HG03039 (cell line): ENCODE results near the gene UBR1.
"Not testable (repeated sequence)": the region's sequence is repeated elsewhere in the genome, so short reads cannot be mapped to it uniquely, and the experiment has no call there.

Source experiments
- ATAC-seq: cut with Tn5 transposase; IDR thresholded peaks from one replicate; pipeline ENCODE4 v1.9.1; 2021; ENCODE audit warnings: mild to moderate bottlenecking, moderate library complexity; ENCODE audit not compliant: unreplicated experiment

The UBR1 gene

GRCh38 chr15:42919308-42919707 is 186.5 kb downstream of the UBR1 start:
- no peak for ATAC-seq

- ATAC-seq, result no peak
Measured at GRCh38 chr15:42918047-42918446, 187.8 kb downstream of the UBR1 start.

GRCh38 chr15:42915654-42916315 is 190.1 kb downstream of the UBR1 start:
- no peak for ATAC-seq

GRCh38 chr15:42914728-42915497 is 190.9 kb downstream of the UBR1 start:
- ATAC-seq, result no peak

- no peak for ATAC-seq
Measured at GRCh38 chr15:42911058-42911592, 194.7 kb downstream of the UBR1 start.

- no peak for ATAC-seq
Measured at GRCh38 chr15:42908538-42908937, 197.3 kb downstream of the UBR1 start.

- ATAC-seq, result no peak
Measured at GRCh38 chr15:42903388-42904324, 202.2 kb downstream of the UBR1 start.

- not testable (repeated sequence) for ATAC-seq
Measured at GRCh38 chr15:42893911-42894310, 211.9 kb downstream of the UBR1 start.
